Osteoblast (primary cell): ENCODE data around the gene LYG2. TPM values are rescaled to one million over a fixed set of nuclear protein-coding genes. Genes with fewer than 3 reads are reported as not detected.
"Not testable (repeated sequence)": the region's sequence is repeated elsewhere in the genome, so short reads cannot be mapped to it uniquely, and the experiment has no call there.

Source experiments
- DNase-seq: peaks from one replicate; pipeline ENCODE4 v3.0.0; 2011; ENCODE audit warnings: low spot score, mixed read lengths; ENCODE audit not compliant: insufficient read length; ENCODE audit errors: missing footprints
- H2AFZ ChIP-seq: 2 replicates; pipeline ENCODE4 v1.6.0; 2011; ENCODE audit warnings: mild to moderate bottlenecking, low read length
- H3K27ac ChIP-seq: 2 replicates; pipeline ENCODE4 v1.5.1; 2011; ENCODE audit warnings: mild to moderate bottlenecking, low read depth, low read length, moderate library complexity
- H3K27me3 ChIP-seq: 2 replicates; pipeline ENCODE4 v1.6.0; 2012; ENCODE audit warnings: mild to moderate bottlenecking, control low read depth, inconsistent platforms, low read length, moderate library complexity; ENCODE audit not compliant: insufficient read depth
- H3K36me3 ChIP-seq: 2 replicates; pipeline ENCODE4 v1.5.1; 2011; ENCODE audit warnings: mild to moderate bottlenecking, low read length, control low read depth, moderate library complexity; ENCODE audit not compliant: insufficient read depth
- H3K4me1 ChIP-seq: 2 replicates; pipeline ENCODE4 v1.5.1; 2011; ENCODE audit warnings: mild to moderate bottlenecking, low read length, control low read depth, moderate library complexity; ENCODE audit not compliant: insufficient read depth
- H3K4me2 ChIP-seq: 2 replicates; pipeline ENCODE4 v1.6.0; 2011; ENCODE audit warnings: mild to moderate bottlenecking, low read length; ENCODE audit not compliant: insufficient read depth
- H3K4me3 ChIP-seq: fragments of 200-600 bp; sonication (generic); 3 replicates; pipeline ENCODE4 v1.5.1; 2012; ENCODE audit warnings: mild to moderate bottlenecking, low read length, inconsistent platforms; ENCODE audit not compliant: insufficient read depth
- H3K79me2 ChIP-seq: 2 replicates; pipeline ENCODE4 v1.6.0; 2012; ENCODE audit warnings: mild to moderate bottlenecking, low read length, control low read depth, inconsistent platforms; ENCODE audit not compliant: insufficient read depth
- H3K9me3 ChIP-seq: 2 replicates; pipeline ENCODE4 v1.5.1; 2011; ENCODE audit warnings: low read depth, low read length, control low read depth
- H4K20me1 ChIP-seq: 2 replicates; pipeline ENCODE4 v1.6.0; 2012; ENCODE audit warnings: mild to moderate bottlenecking, low read length, control low read depth; ENCODE audit not compliant: insufficient read depth
- CTCF ChIP-seq: IDR thresholded peaks from 2 replicates; pipeline ENCODE4 v1.5.1; 2011; ENCODE audit warnings: mild to moderate bottlenecking, low read depth, low read length, moderate library complexity; ENCODE audit errors: extremely low read depth
- total RNA-seq: library from RNA; depleted of rRNA; stranded (reverse); fragments of >200 nt; gene quantifications from 2 replicates; pipeline ENCODE4 v1.2.3, GENCODE V29; 2012

LYG2 gene
- total RNA-seq, 1 donor = not detected

- Histone ChIP-seq H3K4me3 (no peak overlapping the region), H3K27ac (no peak overlapping the region), H2AFZ (no peak overlapping the region), H3K27me3 (no peaks in the 10 kb centered on the region), H3K36me3 (no peaks in the 10 kb centered on the region), H3K4me2 (no peak overlapping the region), H4K20me1 (no peaks in the 10 kb centered on the region), H3K9me3 (no peaks in the 10 kb centered on the region), H3K4me1 (no peaks in the 10 kb centered on the region), H3K79me2 (no peaks in the 10 kb centered on the region)
- no peak for DNase-seq
- no peak for TF ChIP-seq CTCF
Measured at GRCh38 chr2:99238599-99238998, 16.9 kb downstream of the LYG2 start.

- not testable (repeated sequence) for H3K27ac ChIP-seq, H3K36me3 ChIP-seq, H3K27me3 ChIP-seq, H3K4me1 ChIP-seq, H3K4me2 ChIP-seq, H3K4me3 ChIP-seq, H3K79me2 ChIP-seq, H2AFZ ChIP-seq, DNase-seq, H4K20me1 ChIP-seq, H3K9me3 ChIP-seq
Measured at GRCh38 chr2:99233177-99233576, 22.3 kb downstream of the LYG2 start.

- Histone ChIP-seq H3K27ac (no peak overlapping the region), H3K79me2 (no peaks in the 10 kb centered on the region), H3K4me3 (no peak overlapping the region), H4K20me1 (no peaks in the 10 kb centered on the region), H2AFZ (no peak overlapping the region), H3K9me3 (no peaks in the 10 kb centered on the region), H3K4me2 (no peak overlapping the region), H3K36me3 (no peaks in the 10 kb centered on the region), H3K27me3 (no peaks in the 10 kb centered on the region), H3K4me1 (no peaks in the 10 kb centered on the region)
- DNase-seq = no peak
- no peak for TF ChIP-seq CTCF
Measured at GRCh38 chr2:99217929-99218501, 37.5 kb downstream of the LYG2 start.

- H3K27ac ChIP-seq = no peak overlapping the region
- no peaks in the 10 kb centered on the region for H3K9me3 ChIP-seq
- no peak for DNase-seq
- H3K27me3 ChIP-seq = no peaks in the 10 kb centered on the region
- no peaks in the 10 kb centered on the region for H3K79me2 ChIP-seq
- no peaks in the 10 kb centered on the region for H3K36me3 ChIP-seq
- no peak overlapping the region for H3K4me2 ChIP-seq
- TF ChIP-seq CTCF = no peak
- H3K4me3 ChIP-seq = no peak overlapping the region
- H3K4me1 ChIP-seq = no peaks in the 10 kb centered on the region
- H4K20me1 ChIP-seq = no peaks in the 10 kb centered on the region
- no peak overlapping the region for H2AFZ ChIP-seq
Measured at GRCh38 chr2:99216096-99216495, 39.4 kb downstream of the LYG2 start.
